HG02938 (cell line): ENCODE measurements around the gene RABIF.
A peak's percentile ranks its signal among the peaks of the same experiment; 100 is the strongest.
"Not testable (repeated sequence)": the region's sequence is repeated elsewhere in the genome, so short reads cannot be mapped to it uniquely, and the experiment has no call there.

Experiments used
- ATAC-seq: cut with Tn5 transposase; IDR thresholded peaks from one replicate; pipeline ENCODE4 v1.9.1; 2021; ENCODE audit warnings: mild to moderate bottlenecking, moderate library complexity; ENCODE audit not compliant: unreplicated experiment

The RABIF gene

DNA sequence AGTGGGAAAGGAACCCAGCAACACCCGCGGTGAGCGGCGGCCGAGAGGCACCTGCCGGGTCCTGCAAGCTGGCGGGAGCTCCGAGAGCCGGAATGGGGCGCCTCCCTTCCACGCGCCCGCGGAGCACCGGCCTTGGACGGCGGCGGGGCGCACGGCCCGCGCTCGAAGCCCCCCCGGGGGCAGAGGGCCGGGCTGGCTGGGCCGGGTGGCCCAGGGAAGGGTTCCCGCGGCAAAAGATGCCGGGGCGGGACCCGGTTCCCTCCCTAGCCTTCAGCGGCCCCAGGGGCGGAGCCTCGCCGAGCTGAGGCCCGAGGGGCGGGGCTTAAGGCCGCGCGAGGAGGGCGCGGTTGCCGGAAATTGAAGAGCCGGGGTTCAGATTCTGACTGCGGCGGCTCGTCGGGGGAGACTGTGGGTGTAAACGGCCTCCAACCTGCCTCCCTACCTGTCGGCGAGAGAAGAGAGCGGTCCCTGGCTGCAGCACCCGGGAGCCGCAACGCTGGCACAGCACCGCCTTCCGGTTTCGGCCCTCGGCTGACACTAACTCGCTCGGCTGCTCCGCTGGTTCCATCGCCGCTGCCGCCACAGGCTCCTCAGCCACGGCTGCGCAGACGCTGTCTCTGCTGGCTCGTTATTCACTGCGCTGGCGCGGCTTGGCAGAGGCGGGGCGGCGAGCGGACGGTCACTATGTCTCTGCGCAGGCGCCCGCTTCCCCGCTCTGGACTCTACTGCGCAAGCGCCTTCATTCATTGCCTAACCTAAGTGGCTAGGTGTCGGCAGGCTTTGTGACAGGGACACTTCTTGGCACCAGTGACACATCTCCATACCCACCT is at the start of gene RABIF:
RABIF (minus strand) TSS at position 619 of the 830 bp plus-strand sequence; CDS start at position 568, 51 bp downstream.
- ATAC-seq: peak; percentile 83

DNA sequence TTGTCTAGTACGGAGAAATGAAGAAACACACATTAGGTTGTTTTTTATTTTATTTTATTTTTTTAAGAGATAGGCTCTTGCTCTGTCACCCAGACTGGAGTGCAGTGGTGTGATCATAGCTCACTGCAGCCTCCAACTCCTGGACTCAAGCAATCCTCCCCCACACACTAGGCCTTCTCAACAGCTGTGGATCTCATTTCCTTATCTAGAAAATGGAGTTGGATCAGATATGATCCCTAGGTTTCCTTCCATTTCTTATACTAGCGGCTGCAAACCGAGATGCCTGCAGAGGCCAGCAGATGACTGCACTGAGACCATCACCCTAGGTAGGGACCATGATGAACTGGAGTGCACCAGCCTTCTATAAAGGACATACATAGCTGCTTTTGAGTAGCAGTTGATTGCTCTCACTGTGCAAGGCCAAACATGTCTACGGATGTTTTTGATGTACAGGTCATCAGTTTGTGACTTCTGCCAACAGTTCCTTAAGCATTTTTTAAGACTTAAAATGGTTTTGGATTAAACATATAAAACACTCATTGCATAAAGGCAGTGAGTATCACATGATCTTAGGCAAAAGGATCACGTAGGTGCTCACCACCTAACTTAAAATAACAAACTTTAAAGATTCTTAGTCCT is 49.5 kb upstream of the RABIF start:
- no peak for ATAC-seq

DNA sequence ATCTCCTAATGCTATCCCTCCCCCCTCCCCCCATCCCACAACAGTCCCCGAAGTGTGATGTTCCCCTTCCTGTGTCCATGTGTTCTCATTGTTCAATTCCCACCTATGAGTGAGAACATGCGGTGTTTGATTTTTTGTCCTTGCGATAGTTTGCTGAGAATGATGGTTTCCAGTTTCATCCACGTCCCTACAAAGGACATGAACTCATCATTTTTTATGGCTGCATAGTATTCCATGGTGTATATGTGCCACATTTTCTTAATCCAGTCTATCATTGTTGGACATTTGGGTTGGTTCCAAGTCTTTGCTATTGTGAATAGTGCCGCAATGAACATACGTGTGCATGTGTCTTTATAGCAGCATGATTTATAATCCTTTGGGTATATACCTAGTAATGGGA is 47.5 kb upstream of the RABIF start:
- not testable (repeated sequence) for ATAC-seq

GRCh38 chr1:202935844-202936243 is 46.9 kb upstream of the RABIF start:
- no peak for ATAC-seq

DNA sequence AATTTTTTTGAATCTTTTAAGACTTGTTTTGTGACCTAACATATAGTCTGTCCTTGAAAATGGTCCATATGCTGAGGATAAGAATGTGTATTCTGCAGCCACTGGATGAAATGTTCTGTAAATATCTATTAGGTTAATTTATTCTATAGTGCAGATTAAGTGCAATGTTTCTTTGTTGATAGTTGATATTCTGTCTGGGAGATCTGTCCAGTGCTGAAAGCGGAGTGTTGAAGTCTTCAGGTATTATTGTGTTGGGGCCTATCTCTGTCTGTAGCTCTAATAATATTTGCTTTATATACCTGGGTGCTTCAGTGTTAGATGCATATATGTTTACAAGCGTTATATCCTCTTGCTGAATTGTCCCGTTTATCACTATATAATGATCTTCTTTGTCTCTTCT is 45.8 kb upstream of the RABIF start:
- no peak for ATAC-seq

GRCh38 chr1:202932476-202932875 is 43.5 kb upstream of the RABIF start:
- no peak for ATAC-seq

- ATAC-seq: peak; percentile 81
Observed at GRCh38 chr1:202926581-202927491, 37.9 kb upstream of the RABIF start, which contains the start of gene KLHL12. Gene KLHL12 (minus strand): TSS chr1:202927234. CDS start chr1:202925162, 2,072 bp downstream.

DNA sequence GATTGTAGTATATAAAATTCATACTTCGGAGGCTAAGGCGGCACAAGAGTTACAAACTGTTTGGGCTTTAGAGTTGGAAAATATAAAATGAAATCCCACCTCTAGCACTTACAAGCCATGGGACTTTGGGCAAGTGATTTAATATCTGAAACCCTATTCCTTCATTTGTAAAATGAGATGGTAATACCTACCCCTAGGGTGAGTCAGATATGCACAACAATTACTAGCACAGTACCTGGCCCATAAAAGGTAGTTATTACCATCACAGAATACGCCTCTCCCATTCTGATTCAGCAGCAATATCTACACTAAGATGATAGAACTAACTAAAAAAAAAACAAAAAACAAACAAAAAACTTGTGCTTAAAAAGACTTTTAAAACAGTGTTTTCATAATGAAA is 34.6 kb upstream of the RABIF start:
- ATAC-seq: no peak

- ATAC-seq: no peak
Observed at GRCh38 chr1:202919615-202920014, 30.7 kb upstream of the RABIF start.

DNA sequence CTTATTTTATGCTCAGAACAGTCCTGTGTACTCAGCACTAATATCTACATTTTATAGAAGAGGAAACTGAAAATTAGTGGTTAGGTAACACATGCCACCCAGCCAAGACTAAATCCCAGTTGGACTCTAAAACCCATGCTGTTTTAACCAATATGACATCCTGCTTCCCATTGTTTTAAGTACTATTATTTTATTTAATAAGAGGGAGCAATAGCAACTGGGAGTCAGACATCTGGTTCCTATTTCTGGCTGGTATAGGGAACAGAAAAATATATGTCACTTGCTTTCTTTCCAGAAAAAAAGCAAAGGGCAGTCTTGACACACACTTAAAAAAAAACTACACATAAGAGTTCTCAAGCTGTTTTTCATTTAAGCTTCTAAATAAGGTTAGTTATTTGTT is 26.2 kb upstream of the RABIF start:
- ATAC-seq: no peak

GRCh38 chr1:202912476-202912875 is 23.5 kb upstream of the RABIF start:
- ATAC-seq: not testable (repeated sequence)

DNA sequence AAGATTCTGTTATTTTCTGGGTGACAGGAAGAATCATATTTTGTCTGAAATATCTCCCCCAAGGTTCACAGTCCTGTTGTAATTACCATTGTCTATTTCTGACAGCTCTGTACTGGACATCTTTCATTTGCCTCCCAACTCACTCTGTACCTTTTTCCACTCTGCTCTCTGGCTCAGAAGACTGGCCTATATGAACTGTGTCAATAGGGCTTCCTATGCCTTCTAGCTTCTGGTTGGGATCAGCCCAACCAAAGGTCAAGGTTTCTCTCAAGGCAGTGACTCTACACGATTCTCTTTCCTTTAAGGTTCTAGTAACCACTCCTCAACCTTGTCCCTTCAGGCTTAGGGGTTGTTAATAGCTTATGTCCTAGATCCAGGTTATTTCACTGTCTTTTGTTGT is 20.5 kb upstream of the RABIF start:
- ATAC-seq: no peak

GRCh38 chr1:202908998-202909397 is 20.0 kb upstream of the RABIF start:
- ATAC-seq: no peak

DNA sequence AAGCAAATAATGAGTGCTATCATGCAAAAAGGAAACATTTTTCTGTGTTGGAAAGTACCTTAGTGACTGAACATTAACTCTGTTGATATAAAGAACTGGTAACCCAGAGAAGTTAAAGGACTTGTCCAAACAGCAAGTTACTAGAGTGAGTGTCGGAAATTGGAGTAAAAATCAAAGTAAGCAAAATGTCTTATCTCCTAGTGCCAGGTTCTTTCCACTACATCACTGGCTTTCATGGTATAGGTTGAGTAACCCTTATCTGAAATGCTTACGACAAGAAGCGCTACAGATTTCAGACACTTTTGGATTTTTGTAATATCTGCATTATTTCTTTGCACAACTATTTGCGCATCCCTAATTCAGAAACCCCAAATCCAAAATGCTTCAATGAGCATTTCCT is 16.4 kb upstream of the RABIF start:
- ATAC-seq: no peak

- not testable (repeated sequence) for ATAC-seq
Observed at GRCh38 chr1:202903808-202904207, 14.9 kb upstream of the RABIF start.

DNA sequence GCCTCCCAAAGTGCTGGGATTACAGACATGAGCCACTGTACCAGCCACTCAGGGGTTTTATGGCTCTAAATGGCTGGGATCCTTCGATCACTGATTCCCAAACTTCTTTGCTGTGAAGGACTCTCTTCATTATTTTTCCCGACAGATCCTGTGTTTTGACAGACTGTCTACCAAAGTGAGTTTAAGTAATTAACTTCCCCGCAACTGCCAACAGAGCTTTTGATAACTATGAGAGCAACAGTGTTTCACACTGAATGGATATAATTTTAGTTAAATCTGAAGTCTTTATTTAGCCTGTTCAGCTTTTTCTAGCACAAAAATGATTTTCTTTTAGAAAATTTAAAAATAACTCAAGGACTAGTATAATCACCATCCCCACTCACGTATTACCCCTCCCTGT is 12.6 kb upstream of the RABIF start:
- no peak for ATAC-seq

DNA sequence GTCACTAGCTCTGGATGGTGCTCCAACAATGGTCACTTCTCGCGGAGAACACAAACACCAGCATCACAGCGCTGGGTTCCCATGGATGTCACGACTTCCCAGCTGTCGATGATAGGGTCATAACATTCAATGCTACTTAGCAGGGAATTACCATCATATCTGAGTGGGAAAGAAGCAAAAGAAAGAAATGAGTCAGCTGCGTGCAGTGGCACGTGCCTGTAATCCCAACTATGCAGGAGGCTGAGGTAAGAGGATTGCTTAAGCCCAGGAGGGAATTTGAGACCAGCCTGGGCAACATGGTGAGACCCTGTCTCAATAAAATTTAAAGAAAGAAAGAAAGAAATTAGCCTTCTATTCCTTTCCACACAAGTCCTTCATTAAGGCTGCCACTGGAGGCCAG is 3.6 kb upstream of the RABIF start:
- ATAC-seq: no peak

- ATAC-seq: no peak
Observed at GRCh38 chr1:202890392-202890791, 1.4 kb upstream of the RABIF start.

DNA sequence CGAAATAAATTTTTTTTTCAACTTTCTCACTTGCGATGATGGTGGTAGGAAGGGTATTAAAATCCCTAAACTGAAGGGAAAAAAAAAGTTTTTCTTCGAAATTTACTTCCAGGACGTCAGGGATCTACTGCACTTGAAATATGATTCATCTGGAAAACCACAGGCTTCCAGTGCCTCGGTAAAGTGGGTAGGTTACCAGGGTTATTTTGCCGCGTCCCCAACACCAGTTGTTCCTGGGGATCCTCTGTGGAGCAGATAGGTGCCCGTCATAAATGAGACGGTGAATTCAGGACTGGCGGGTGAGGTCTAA is 773 bp downstream of the RABIF start:
- no peak for ATAC-seq

DNA sequence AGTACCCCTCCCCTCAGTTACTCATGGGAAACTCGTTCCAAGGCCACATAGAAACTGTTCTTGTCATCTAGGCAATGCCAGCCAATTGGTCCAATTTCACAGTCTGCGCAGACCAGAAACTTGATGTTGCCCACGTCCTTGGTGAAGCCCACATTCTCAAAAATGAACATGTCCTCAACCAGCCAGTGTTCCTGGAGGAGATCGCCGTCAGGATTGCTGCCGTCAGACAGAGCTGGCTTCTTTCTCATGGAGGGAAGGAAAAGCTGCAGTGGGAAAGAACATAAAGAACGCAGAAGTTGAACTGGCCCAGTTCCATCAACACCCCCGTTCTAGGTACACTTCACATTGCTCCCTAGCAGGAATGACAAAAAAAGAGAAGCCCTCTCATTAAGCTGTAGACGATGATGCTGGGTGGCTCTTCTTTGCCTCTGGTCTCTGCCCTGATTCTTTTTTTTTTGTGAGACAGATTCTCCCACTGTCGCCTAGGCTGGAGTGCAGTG is 7.9 kb downstream of the RABIF start:
- no peak for ATAC-seq

DNA sequence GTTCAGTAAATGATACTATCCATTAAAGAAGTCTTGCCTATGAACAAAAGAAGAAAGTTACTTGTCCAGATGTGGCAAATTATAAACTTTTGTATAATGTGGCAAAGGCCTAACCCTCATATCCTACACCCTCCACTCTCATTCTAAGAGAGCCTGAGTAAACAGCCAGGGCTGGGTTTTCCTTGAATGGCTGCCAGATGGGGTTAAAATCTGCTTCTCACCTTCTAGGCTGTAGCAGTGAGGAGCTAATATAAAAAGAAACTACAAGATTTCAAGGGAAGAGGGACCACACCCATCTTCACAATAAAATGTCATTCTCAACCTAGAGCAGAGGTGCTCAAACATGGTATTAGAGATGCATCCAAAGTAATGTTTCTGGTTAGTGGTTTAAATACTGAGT is 8.9 kb downstream of the RABIF start:
- ATAC-seq: no peak
